HG03571 (cell line): ENCODE measurements around the gene FUOM.

Experiments
- ATAC-seq: cut with Tn5 transposase; IDR thresholded peaks from one replicate; pipeline ENCODE4 v1.9.1; 2021; ENCODE audit not compliant: unreplicated experiment

FUOM gene

GRCh38 chr10:133357285-133358161 lies at the start of gene FUOM:
Gene FUOM, minus strand, starts transcription at chr10:133358019. Its CDS starts 12 bp downstream, at chr10:133358007.
- peak; percentile 73 for ATAC-seq

DNA sequence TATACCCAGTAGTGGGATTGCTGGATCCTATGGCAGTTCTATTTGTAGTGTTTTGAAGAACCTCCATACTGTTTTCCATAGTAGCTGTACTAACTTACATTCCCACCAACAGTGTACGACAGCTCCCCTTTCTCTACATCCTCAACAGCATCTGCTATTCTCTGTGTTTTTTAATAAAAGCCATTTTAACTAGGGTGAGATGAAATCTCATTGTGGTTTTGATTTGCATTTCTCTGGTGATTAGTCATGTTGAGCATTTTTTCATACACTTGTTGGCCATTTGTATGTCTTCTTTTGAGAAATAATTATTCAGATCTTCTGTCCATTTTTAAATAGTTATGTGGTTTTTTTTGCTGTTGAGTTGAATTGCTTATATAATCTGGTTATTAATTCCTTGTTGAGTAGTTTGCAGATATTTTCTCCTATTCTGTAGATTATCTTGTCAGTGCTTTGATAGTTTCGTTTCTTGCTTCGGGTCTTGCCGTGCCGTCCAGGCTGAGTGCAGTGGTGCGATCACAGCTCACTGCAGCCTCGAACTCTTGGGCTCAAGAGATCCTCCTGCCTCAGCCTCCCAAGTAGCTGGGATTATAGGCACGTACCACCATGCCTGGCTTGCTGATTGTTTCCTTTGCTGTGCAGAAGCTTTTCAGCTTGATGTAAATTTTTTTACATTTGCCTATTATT lies 48.2 kb upstream of the FUOM start:
- peak; percentile 58 for ATAC-seq

GRCh38 chr10:133405272-133405671 lies 47.5 kb upstream of the FUOM start:
- ATAC-seq, result no peak

GRCh38 chr10:133403784-133404183 lies 46.0 kb upstream of the FUOM start:
- ATAC-seq, result no peak

DNA sequence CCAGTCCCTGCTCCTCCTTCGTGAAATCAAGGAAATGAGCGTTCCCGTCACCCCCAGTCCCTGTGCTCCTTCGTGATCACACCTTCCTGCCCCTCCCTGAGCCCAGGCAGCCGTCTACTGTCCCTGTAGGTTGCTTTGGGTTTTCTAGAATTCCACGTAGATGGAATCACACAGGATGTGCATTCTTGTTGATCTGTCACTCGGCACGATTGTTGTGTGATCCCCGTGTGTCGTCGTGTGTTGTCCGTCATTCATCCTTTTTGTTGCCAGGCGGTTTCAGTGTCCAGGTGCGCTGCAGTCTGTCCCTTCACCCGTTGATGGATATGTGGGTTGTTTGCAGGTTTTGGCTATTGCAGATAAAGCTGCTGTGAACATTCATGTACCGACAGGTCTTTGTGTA lies 45.5 kb upstream of the FUOM start:
- ATAC-seq, result no peak

DNA sequence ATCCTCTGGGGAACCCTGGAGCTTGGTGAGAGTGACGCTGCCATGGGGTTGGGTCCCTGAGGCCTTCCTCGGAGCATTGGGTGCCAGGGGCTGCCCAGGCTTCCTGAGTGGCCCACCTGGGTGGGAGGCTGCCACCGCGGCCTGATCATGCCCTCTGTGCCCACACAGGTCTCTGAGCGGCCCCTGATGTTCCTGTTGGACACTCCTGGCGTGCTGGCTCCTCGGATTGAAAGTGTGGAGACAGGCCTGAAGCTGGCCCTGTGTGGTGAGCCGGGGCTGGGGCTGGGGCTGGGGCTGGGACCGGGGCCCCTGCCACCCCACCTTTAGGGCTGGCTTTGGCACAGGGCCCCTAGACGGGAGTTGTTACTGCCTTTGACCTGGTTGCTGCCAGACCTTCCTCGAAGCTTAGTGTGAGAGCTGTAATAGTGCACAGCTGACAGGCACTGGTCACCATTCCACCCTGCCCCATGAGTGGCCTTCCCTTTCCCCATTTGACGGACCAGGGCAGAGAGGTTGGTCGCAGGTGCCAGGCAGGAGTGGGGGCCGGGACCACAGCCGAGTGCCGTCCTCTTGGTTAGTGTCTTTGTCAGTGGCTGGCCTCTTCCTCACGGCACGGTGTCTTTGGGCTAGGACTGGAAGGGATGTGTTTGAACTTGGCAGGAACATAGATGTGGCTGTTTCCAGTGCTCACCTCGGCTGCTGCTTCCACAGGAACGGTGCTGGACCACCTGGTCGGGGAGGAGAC lies 44.3 kb upstream of the FUOM start:
- ATAC-seq, result no peak

DNA sequence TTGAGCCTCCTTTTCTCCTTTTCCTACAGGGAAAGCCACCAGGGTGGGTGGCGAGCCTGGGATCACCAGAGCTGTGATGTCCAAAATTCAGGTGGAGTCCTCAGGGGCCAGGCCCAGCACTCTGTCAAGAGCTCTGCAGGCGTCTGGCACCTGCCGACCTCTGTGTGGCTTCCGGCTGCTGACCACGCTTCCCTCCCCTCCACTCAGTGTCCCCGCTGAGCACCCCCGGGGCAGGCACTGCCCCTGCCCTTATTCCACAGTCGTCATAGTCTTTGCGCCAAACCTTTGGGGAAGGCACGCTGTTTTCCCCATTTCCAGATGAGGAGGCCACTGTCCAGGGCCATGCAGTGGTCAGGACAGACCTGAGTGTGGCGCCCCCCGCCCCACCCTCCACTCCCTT lies 43.7 kb upstream of the FUOM start:
- ATAC-seq, result no peak

DNA sequence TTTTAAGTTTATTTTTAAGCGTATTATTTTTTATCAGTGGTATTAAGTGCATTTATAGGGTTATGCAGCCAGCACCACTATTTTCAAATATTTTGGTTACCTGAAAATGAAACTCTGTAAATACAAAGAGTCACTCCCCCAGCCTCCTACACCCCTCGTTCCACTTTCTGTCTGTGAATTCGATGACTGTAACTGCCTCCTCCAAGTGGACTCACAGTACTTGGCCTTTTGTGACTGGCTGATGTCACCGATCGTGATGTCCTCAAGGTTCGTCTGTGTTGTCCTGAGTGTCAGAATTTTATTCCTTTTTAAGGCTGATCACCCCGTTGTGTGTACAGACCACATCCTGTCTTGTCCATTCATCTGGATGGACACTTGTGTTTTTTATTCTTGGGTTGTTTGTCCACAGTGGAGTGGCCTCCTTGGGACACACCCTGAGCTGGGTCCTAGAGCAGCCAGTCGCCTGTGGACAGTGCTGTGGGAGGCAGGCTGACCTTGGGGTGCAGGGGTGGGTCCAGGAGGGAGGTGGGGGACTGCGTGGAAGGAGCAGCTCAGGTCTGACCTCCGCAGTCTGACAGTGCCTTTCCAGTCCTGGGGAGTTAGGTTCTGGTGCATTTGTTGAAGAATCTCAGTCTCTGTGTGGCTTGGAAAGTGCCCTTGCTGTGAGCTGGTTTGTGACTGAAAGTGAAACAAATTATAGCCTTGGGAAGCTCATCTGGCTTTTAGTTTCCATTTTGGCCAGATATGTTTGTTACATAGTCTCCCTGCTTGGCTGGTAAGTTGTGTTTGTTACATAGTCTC lies 43.0 kb upstream of the FUOM start:
- ATAC-seq, result peak; percentile 59

DNA sequence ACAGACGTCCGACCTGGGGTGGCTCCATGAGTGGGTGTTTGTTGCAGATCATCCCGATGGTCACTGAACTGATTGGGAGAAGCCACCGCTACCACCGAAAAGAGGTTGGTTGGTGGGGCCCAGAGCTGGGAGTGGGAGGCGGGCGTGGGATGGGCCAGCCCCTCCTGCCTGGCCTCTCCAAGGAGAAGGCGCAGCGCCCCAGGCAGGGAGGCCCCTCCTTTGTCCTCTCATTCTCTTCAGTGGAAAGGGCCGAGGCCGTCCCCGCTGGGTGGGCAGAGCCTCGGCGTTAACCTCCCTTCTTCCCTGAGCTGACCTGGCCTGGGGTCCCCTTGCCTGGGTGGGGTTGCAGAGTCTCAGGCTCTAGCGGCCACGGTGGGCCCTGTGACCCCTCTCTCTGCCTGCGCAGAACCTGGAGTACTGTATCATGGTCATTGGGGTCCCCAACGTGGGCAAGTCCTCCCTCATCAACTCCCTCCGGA lies 41.3 kb upstream of the FUOM start:
- no peak for ATAC-seq

DNA sequence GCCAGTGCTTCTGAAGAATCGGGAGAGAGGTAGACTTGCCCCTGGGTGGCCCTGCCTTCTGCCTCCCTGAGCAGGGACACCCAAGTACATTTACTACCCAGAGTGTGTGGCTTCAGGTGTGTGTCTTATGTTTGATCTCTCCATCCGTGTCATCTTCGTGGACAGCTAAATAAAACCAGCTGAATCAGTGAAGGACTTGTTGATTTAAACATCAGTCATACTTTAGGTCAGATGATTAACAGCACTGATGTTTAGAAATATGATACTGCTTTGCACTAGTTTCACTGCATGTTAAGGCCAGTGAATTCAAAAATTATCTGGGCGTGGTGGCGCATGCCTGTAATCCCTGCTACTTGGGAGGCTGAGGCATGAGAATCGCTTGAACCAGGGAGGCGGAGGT lies 40.1 kb upstream of the FUOM start:
- no peak for ATAC-seq

DNA sequence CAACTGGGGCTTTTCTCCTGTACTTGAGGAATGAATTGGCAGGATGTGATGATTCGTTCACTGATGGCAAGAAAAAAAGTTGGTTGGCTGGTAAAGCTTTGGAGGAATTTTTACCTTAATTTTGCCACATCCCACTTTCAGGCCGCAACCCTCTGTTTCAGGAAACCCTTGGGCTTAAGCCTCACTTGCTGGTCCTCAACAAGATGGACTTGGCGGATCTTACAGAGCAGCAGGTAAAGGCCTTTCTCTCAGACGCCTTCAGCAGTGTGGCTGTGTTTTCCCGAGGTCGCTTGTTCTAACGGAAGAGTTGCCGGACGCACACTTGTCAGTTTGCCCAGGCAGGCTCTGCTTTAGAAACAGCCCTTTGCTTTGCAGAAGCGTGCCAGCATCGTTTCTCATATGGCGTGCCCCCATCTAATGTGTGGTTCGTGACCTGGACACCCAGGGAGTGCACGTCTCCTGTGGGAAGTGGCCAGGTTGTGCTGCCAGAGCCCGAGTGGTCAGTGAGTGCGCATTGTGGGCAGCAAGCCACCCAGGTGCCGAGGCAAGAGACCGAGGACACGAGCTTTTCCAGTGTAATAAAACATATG lies 38.3 kb upstream of the FUOM start:
- ATAC-seq, result no peak

GRCh38 chr10:133394801-133395221 lies 37.0 kb upstream of the FUOM start:
- no peak for ATAC-seq

- peak; percentile 60 for ATAC-seq
Measured at GRCh38 chr10:133394064-133394663, 36.3 kb upstream of the FUOM start, which contains the start of gene MTG1. Gene MTG1, plus strand, starts transcription at chr10:133394157. Its CDS starts 64 bp downstream, at chr10:133394221.

DNA sequence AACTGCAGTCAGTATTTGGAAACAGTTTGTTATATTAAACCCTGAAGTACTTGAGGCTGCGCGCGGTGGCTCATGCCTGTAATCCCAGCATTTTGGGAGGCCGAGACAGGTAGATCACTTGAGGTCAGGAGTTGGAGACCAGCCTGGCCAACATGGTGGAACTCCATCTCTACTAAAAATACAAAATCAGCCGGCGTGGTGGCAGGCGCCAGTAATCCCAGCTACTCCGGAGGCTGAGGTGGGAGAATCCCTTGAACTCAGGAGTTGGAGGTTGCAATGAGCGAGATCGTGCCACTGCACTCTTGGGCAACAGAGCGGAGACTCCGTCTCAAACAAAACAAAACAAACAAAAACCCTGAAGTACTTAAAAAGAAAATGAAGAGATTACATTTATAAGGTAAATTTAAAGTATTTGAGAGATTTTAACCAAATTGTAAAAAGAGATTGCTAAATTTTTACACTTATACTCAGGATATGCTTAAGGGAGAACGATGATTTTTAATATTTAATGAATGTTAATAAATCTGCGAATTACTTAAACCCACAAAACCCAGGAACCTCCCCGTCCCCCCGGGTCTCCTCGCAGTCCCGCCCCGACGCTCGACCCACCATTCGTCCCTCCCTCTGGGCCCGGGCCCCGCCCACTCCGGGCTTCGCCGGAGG lies 35.7 kb upstream of the FUOM start:
- no peak for ATAC-seq

DNA sequence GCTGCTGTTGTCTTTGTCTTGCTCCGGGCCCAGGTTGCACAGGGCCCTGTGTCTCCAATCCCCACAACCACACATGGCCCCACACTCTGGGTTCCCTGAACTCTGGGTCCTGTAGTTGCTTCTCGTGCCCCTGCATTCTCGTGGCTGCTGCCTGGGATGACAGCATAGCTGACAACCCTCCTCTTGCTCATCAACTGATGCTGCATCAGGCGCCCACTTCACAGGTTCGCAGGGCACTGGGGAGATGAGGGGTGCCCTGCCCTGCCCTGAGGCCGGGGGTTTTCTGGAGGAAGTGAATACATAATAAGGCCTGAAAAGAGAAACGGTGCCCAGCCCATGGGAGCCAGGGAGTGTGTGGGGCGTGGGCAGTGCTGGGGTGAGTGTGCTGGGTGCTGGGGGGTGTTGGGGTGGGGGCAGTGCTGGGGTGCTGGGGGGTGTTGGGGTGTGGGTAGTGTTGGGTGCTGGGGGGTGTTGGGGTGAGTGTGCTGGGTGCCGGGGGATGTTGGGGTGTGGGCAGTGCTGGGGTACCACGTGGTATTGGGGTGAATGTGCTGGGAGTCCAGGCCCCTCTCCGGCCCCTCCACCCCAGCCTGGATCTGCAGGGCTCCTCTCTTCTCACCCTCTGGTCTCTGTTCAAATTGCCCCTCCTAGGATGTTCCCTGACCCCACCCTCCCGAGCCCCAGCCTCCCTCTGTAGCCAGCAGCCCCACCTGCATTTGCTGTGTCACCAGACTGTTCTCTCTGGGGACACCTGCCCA lies 34.1 kb upstream of the FUOM start:
- no peak for ATAC-seq

DNA sequence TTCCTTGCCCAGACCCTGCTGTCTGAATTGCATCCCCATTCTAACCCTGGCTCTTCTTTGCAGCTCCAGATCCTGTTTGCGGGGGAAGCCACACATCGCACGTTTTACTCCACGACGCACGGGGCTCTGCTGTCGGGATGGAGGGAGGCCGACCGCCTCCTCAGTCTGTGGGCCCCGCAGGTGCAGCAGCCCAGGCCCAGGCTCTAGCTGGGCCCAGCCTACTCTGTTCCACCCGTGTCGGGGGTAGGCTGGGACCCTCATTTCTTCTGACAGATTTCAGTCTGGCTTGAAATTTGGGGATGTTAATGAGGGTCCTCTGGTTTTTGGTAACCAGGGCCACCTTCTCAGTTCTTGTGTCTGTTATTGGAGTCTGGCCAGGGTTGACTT lies 33.4 kb upstream of the FUOM start:
- no peak for ATAC-seq

- no peak for ATAC-seq
Measured at GRCh38 chr10:133390597-133391248, 32.9 kb upstream of the FUOM start.
